Erythroblast (primary cell): ENCODE measurements around the gene ANKRD33B.

Source experiments
- GATA1 ChIP-seq: IDR thresholded peaks from 2 replicates; pipeline ENCODE4 v1.6.1; 2011; ENCODE audit warnings: low read depth, mild to moderate bottlenecking, control low read depth, low read length, moderate library complexity
- POLR2A ChIP-seq: IDR thresholded peaks from 2 replicates; pipeline ENCODE4 v1.6.1; 2011; ENCODE audit warnings: mild to moderate bottlenecking, low read length

DNA sequence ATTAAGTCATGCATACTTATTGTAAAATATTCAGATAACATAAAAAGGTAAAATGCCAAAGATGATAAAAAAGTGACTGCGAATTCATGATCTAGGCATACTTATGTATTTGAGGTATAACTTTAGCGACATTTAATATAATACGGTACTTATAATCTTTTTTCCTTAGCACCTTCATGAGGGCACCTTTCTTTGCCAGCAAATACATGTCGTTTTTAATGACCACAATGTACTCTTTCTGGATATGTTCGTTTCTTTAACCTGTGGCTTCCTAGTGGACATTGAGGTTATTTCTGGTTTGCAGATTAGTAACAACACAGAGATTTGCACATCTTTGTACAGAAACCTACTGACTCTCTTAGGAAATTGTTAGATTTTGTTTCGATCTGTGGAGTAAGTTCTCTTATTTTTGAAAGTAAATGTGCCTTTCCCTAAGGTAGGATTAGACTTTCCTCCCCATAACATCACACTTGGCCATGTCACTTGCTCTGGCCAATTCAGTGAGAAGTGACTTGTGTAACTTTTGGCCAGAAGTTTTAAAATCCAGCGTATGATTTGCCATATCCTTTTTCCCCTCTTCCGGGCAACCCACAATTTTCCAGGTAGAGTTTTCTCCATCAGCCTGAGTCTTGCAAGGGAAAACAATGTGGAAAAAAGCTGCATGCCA lies 24.4 kb downstream of the ANKRD33B start:
- TF ChIP-seq POLR2A (no peak), GATA1 (no peak)
